ENCODE results near the gene NMD3.
"Not testable (repeated sequence)": the region's sequence is repeated elsewhere in the genome, so short reads cannot be mapped to it uniquely, and the experiment has no call there.

The NMD3 gene

GRCh38 chr3:161231861-161232260, 10.8 kb downstream of the NMD3 start:
- no peak for DNase-seq (ENCODE audit: low spot score)

- DNase-seq (ENCODE audit: low spot score) = no peak
Measured at GRCh38 chr3:161233557-161233956, 12.4 kb downstream of the NMD3 start.

- no peak for DNase-seq (ENCODE audit: low spot score)
Measured at GRCh38 chr3:161236240-161236639, 15.1 kb downstream of the NMD3 start.

DNA sequence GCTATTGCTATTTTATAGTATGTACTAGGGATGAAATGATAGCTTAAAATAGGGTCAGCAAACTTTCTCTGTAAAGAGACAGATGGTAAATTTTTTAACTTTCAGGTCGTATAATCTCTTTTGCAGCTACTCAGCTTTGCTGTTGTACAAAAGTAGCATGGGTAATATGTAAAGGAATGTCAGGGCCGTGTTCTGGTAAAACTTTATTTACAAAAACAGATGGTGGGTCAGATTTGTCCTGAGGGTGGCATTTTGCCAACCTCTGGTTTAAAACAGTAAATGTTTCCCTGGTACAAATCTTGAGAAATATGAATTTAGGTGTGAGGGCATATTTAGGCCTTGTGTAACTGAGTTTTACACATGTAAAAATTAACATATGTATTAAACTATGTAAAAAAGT, 18.6 kb downstream of the NMD3 start:
- DNase-seq (ENCODE audit: low spot score) = no peak

GRCh38 chr3:161244538-161244937, 23.4 kb downstream of the NMD3 start:
- DNase-seq (ENCODE audit: low spot score) = no peak

DNA sequence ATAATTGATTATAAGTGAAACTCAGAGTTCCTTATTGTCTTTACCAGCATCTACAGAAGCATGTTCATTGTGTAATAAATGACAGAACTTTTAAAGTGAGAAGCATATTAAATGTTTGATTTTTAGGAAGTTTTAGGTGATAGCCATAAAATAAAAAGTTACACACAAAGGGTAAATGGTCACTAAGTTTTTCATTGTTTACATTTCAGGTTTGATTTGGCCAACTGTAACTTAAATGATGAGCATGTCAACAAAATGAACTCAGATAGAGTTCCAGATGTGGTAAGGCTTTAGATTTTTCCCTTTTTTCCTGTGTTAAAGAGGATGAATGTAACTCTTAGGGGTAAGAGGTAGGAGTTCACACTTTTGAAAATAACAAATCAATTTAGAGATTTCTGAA, 25.9 kb downstream of the NMD3 start:
- no peak for DNase-seq (ENCODE audit: low spot score)

- no peak for DNase-seq (ENCODE audit: low spot score)
Measured at GRCh38 chr3:161250116-161250515, 29.0 kb downstream of the NMD3 start.

GRCh38 chr3:161251716-161252115, 30.6 kb downstream of the NMD3 start:
- no peak for DNase-seq (ENCODE audit: low spot score)

DNA sequence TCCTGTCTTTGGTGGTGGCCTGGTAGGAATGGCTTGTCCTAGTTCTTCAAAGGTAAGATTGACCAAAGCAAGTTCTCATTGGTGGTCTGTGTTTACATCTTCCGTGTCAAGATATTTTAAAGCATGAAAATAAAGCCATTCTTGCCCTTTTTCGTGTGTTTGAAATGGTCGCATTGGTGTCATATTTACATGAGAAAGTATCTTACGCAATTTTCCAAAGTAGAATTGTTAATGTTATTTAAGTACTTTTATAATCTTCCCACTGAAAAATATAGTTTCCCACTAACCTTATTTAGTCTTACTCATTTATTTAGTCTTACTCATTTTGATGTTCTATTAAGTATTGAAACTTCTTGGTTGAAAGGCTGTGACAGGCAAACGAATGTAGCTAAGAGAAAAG, 31.0 kb downstream of the NMD3 start:
- DNase-seq (ENCODE audit: low spot score) = no peak

DNA sequence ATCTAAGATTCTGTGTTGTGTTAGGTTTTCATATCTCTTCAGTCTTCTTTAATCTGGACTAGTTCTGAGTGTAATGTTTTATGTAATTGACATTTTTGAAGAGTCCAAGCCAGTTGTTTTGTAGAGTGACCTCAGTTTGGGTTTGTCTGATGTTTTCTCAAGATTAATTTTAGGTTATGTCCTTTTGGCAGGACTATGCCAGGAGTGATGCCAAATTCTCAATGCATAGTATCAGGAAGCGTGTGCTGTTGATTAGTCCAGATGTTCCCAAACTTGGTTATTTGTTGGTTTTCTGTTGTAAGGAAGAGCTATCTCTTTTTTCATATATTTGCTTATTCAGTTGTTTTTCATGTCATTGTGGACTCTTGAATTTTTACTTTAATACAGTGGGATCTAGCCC, 32.6 kb downstream of the NMD3 start:
- DNase-seq (ENCODE audit: low spot score) = no peak

GRCh38 chr3:161254861-161255260, 33.8 kb downstream of the NMD3 start:
- no peak for DNase-seq (ENCODE audit: low spot score)

- DNase-seq (ENCODE audit: low spot score) = no peak
Measured at GRCh38 chr3:161263057-161263456, 41.9 kb downstream of the NMD3 start.

- DNase-seq (ENCODE audit: low spot score) = no peak
Measured at GRCh38 chr3:161264852-161265251, 43.7 kb downstream of the NMD3 start.

- no peak for DNase-seq (ENCODE audit: low spot score)
Measured at GRCh38 chr3:161265916-161266571, 44.9 kb downstream of the NMD3 start.

DNA sequence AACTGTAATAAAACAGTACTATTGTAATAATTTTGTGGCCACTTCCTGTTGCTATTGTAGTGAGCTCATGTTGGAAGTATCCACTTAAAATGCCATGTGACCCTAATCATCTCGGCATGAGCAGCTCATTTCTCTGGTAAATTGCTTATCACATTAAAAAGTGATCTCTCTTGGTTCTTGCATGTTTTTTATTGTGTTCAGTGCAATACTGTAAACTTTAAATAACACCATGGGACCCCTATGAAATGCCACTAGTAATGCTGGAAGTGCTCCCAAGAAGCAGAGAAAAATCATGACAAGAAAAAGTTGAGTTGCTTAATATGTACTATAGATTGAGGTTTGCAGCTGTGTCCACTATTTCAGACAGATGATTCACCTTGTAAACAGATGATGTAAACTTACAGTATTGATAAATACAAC, 45.6 kb downstream of the NMD3 start:
- no peak for DNase-seq (ENCODE audit: low spot score)

- DNase-seq (ENCODE audit: low spot score) = no peak
Measured at GRCh38 chr3:161267646-161268045, 46.5 kb downstream of the NMD3 start.

GRCh38 chr3:161268601-161269000, 47.5 kb downstream of the NMD3 start:
- no peak for DNase-seq (ENCODE audit: low spot score)

DNA sequence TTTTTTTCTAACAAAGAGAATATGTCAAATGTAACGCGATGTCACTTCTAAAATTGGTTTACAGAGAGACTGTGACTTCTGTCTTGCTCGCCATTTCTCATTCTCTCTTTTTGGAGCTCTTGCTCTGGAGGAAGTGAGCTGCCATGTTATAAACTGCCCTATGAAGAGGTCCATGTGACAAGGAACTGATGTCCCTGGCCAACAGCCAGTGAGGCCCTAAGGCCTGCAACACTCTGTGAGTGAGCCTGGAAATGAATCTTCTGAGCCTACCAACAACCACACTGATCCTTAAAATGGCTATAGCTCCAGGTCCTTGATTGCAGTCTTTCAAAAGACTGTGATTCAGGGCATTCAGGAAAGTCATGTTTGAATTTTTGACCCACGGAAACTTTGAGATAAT, 49.9 kb downstream of the NMD3 start:
- no peak for DNase-seq (ENCODE audit: low spot score)

- DNase-seq (ENCODE audit: low spot score) = no peak
Measured at GRCh38 chr3:161271646-161272045, 50.5 kb downstream of the NMD3 start.

DNA sequence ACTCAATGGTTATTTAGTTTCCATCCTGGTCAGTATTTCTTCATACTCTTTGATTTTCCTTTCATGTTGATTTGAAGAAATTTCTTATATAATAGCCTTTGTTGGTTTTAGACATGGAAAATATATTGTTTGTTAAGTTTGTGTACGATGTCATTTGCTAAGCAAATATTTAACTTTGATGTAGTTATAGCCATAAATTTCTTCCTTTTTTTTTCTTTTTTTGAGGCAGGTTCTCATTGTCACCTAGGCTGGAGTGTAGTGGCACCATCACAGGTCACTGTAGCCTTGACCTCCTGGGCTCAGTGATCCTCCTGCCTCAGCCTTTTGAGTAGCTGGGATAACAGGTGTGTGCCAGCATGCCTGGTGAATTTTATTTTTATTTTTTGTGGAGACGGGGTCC, 51.4 kb downstream of the NMD3 start:
- DNase-seq (ENCODE audit: low spot score) = no peak

DNA sequence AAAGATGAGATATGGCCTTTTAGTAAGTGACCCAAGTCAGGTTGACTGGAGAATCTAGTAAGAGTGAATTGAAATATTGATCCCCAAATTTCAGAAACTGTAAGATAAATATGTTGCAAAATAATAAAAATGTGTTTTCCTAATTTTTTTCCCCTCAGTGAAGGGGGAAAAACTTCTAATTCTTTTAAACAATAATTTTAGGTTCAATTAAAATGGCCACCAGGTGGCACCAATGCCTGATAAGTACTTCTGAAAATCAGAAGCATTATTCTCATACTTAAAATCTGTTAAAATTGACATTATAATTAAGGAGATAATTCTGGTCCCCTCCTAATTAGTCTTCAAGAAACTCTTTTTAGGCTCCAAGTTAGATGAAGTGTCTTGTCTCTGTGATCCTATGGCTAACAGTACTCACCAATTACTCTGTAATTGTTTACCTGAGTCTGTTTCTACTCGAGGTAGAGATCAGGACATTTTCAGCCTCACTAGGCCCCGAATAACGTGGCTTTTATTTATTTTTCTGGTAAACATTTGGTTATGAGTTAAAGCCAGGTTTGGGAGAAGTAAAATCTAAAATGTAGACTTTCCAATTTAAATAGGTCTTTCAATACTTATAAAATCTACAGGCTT, 52.6 kb downstream of the NMD3 start:
- DNase-seq (ENCODE audit: low spot score) = peak; percentile 58

DNA sequence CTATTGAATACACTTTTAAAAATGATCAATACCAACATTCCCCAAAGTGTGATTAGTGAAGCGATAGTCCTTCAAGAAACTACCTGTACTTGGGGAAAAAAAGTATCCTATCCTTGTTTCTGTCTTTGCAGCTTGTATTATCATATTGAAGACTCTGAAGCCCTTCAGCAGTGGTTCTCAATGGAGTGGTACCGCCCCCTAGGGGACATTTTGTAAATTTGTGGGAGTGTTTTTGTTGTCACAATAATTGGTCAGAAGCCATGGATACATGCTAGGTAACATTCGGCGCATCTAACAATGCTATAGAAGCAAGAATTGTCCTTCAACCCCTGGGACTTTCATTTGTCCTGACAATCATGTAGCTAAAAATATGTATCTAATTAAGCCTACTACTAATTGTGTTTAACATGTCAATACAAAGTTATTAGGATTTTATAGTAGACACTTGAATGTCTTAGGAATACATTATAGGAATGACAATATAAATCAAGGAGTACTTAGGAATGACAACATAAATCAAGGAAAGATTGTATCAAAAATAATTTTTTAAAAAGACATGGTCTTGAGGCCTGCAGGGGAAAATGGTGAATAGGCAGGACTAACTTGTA, 53.7 kb downstream of the NMD3 start:
- peak; percentile 89 for DNase-seq (ENCODE audit: low spot score)

DNA sequence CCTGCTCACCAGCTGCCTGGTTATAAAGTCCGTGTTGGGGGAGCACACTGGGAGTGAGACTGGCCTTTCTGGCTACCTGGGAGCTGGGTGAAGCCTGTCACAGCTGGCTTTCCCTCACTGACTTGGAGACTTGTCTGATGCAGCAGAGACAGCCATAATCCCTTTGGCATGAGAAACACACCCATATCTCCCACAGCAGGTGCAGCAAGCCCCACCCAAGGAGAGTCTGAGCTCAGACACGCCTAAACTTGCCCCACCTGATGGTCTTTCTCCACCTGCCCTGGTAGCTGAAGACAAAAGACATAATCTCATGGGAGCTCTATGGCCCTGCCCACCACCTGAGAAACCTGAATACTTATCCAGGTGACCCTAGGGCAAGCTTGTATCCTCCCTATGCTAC, 54.8 kb downstream of the NMD3 start:
- no peak for DNase-seq (ENCODE audit: low spot score)

- DNase-seq (ENCODE audit: low spot score) = not testable (repeated sequence)
Measured at GRCh38 chr3:161282387-161282786, 61.3 kb downstream of the NMD3 start.
